ENCODE data around the gene LYSMD2.
"Not testable (repeated sequence)": the region's sequence is repeated elsewhere in the genome, so short reads cannot be mapped to it uniquely, and the experiment has no call there.

Gene LYSMD2, protein sequence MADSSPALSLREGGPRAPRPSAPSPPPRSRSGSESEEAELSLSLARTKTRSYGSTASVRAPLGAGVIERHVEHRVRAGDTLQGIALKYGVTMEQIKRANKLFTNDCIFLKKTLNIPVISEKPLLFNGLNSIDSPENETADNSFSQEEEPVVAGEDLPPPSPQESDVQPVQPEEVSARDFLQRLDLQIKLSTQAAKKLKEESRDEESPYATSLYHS

DNA sequence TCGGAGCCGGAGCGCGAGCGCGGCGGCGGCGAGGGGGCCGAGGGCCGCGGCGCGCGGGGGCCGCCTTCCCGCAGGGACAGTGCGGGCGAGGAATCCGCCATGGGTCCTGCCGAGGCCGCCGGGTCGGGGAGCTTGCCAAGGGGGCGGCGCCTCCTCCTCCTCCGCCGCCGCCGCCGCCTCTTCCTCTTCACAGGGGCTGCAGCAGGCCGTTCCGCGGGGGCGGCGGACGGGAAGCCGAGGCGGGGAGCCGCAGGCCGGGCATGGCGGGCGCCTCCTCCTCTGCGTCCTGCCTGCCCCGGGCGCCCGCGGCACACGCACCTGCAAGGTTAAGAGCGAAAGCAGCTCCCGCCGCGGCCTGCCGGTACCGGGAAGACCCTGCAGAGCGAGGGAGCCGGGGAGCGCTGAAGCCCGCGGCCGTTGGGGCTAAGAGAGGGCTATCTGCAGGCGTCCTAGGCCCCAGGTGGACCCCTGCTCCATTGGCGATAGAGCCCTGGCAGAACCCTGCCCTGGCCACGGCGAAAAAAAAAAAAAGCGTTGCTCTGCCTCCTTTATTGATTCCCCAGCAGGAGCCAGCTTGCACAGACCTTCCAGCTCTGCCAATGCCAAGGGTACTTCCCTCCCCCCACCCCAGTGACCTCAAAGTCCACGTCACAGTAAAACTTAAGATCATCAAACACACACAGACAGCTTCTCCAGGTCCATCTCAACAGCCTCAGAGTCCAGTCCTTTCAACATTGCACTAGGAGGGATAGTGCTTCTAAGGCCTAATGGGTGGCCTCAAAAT lies at the start of gene LYSMD2:
Gene LYSMD2, minus strand, starts transcription at position 134 of the 784 bp plus-strand sequence. Its CDS starts 33 bp downstream, at position 101.
- POLR2A ChIA-PET, result no interaction called here
- TF ChIP-seq, protein P1, sequence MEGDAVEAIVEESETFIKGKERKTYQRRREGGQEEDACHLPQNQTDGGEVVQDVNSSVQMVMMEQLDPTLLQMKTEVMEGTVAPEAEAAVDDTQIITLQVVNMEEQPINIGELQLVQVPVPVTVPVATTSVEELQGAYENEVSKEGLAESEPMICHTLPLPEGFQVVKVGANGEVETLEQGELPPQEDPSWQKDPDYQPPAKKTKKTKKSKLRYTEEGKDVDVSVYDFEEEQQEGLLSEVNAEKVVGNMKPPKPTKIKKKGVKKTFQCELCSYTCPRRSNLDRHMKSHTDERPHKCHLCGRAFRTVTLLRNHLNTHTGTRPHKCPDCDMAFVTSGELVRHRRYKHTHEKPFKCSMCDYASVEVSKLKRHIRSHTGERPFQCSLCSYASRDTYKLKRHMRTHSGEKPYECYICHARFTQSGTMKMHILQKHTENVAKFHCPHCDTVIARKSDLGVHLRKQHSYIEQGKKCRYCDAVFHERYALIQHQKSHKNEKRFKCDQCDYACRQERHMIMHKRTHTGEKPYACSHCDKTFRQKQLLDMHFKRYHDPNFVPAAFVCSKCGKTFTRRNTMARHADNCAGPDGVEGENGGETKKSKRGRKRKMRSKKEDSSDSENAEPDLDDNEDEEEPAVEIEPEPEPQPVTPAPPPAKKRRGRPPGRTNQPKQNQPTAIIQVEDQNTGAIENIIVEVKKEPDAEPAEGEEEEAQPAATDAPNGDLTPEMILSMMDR (IDR thresholded peaks at IDR 0.05; ENCODE audit: control extremely low read depth, extremely low read depth, low read depth, missing control alignments), result no peak
- CTCF ChIA-PET, result interaction anchor here (0.8 to 3.7 kb wide), 6 partner anchors 11 to 116 kb away, joined by 3 to 18 read pairs (median 6); no protein-coding TSS in a partner anchor
- peak; percentile 74 for DNase-seq (ENCODE audit: extremely low spot score)

DNA sequence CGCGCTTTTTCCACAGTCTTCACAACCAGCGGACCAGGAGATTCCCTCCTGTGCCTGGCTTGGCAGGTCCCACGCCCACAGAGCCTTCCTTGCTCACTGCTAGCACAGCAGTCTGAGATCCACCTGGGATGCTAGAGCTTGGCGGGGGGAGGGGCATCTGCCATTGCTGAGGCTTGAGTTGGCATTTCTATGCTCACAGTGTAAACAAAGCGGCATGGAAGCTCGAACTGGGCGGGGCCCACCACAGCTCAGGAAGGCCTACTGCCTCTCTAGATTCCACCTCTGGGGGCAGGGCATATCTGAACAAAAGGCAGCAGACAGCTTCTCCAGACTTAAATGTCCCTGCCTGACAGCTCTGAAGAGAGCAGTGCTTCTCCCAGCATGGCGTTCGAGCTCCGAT lies 49.7 kb upstream of the LYSMD2 start:
- POLR2A ChIA-PET; DNase-seq (ENCODE audit: extremely low spot score): not testable (repeated sequence)
- CTCF ChIA-PET, result interaction anchor here (1.4 to 3.6 kb wide), 3 partner anchors 11 to 137 kb away, joined by 3 to 27 read pairs (median 7); no protein-coding TSS in a partner anchor

DNA sequence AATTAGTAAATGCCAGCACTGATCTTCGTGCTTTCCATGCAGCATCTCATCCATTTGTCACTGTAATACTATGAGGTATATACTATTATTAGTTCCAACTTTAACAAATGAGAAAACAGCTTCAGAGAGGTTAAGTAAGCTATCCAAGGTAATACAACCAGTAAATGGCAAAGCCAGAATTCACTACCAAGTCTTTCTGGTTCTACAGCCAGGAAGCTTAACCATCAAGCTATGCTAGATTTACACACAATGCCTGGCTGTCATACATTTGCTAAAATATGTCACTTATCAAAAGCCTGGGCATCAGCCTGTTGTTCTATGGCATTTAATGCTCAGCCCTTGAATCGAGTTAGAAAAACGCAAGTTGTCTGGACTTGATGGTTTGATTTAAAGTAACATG lies 46.5 kb upstream of the LYSMD2 start:
- CTCF ChIA-PET, result interaction anchor here (0.9 to 1.2 kb wide), 3 partner anchors 46 to 134 kb away, joined by 3 to 8 read pairs (median 4); no protein-coding TSS in a partner anchor
- POLR2A ChIA-PET, result no interaction called here
- TF ChIP-seq, protein P1 (IDR thresholded peaks at IDR 0.05; ENCODE audit: control extremely low read depth, extremely low read depth, low read depth, missing control alignments), result no peak
- DNase-seq (ENCODE audit: extremely low spot score), result no peak

DNA sequence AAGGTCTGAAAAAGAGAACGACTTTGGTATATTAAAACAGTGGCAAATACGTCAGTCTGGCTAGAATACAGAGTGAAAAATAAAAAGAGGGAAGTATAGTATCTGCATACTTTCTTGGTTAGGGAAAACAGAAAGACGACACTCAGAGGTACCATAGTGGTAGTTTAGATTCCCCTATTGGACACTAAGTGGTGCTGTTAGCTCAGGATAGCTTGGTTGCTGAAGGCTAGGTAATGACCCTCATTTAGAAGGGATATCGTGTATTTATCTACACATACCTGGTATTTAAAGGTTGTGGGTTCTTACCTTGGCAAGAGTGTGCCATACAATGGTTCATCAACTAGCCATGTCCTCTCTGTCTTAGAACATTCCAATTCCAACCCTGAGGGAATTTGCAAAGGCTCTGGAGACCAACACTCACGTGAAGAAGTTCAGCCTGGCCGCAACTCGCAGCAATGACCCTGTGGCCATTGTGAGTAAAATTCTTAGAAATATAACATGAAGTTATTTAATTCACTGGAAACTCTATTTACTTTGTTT lies 45.0 kb upstream of the LYSMD2 start:
- ChIA-PET POLR2A (no interaction called here), CTCF (no interaction called here)
- no peak for DNase-seq (ENCODE audit: extremely low spot score)
- TF ChIP-seq, protein P1 (IDR thresholded peaks at IDR 0.05; ENCODE audit: control extremely low read depth, extremely low read depth, low read depth, missing control alignments), result no peak

DNA sequence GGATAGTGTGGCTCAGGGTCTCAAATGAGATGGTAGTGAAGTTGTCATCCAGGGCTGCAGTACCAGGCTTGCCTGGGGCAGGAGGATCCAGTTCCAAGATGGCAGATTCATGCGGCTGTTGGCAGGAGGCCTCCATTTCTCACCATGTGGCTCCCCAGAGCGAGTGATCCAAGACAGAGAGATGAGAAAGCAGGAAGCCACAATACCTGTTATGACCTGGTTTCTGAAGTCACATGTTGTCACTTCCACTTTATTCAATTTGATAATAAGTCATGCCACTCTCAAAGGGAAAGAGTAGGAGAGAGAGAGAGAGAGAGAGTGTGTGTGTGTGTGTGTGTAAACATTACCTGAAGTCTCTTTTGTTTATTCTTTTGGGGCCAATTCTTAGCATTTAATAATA lies 44.1 kb upstream of the LYSMD2 start:
- TF ChIP-seq, protein P1 (IDR thresholded peaks at IDR 0.05; ENCODE audit: control extremely low read depth, extremely low read depth, low read depth, missing control alignments), result no peak
- CTCF ChIA-PET, result interaction anchor here (1.3 to 3.2 kb wide), 3 partner anchors 32 to 133 kb away, joined by 3 to 31 read pairs (median 3); no protein-coding TSS in a partner anchor
- DNase-seq (ENCODE audit: extremely low spot score), result no peak
- POLR2A ChIA-PET, result no interaction called here

DNA sequence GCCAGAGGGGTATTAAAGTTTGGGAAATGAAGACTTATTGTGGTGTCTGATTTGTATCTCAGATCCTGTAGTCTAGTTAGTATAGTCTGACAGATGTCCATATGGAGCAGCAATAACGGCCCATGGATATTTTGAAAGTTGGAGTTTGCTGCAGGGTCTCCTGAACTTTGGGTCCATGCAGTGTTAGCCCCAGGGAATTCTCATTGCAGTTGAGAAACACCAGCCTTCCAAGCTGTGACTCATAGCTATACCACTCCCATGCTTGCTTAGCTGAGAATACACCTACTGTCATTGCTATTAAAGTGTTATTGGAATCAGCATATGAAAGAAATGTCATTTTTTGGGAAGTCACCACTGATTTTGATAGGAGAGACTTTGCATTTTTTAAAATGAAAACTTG lies 43.2 kb upstream of the LYSMD2 start:
- POLR2A ChIA-PET, result interaction anchor here (0.6 kb wide), 1 partner anchor 327 kb away, joined by 3 read pairs; no protein-coding TSS in a partner anchor
- TF ChIP-seq, protein P1 (IDR thresholded peaks at IDR 0.05; ENCODE audit: control extremely low read depth, extremely low read depth, low read depth, missing control alignments), result no peak
- CTCF ChIA-PET, result interaction anchor here (1.3 to 3.2 kb wide), 3 partner anchors 31 to 133 kb away, joined by 3 to 31 read pairs (median 3); no protein-coding TSS in a partner anchor
- no peak for DNase-seq (ENCODE audit: extremely low spot score)

Data from GM10248 (cell line).